ENCODE measurements around the gene COPG1. TPM values are rescaled to one million over a fixed set of nuclear protein-coding genes. Genes with fewer than 3 reads are reported as not detected.

Gene COPG1
- total RNA-seq, 6 donors from 2014 or later = 108 to 191 (median 171) TPM

DNA sequence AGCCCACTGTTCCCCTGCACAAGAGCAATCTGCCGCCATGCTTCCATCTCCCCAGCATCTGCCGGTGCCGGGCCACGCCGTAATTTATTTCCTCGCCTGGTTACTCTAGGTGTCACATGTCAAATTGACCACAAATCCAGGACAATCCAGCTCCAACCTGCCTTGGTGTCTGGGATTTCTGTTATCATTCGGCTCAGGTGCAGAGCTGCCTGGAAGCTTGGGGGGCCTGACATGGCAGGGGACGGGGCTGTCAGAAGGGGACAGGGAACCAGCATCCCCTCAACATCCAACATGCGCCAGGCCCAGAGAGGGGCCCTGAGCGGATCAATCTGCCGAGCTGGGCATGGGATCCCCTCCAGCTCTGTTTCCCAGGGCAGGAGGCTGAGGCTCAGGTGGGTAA is 77.2 kb downstream of the COPG1 start:
- Histone ChIP-seq H3K4me3 (no peak overlapping the region), H3K27ac (no peak overlapping the region), H3K4me1 (no peaks in the 10 kb centered on the region), H3K36me3 (peaks cover 0 to 3% (median 0%) of the 10 kb centered on the region in 4 donors), H3K9me3 (no peaks in the 10 kb centered on the region), H3K27me3 (no peaks in the 10 kb centered on the region)
- ATAC-seq (ENCODE audit: low FRiP score in 2 of 2) (no peak), DNase-seq (no peak)
- TF ChIP-seq EP300 (IDR thresholded peaks at IDR 0.05) = no peak
- no peak for TF ChIP-seq POLR2A (IDR thresholded peaks at IDR 0.05)
- TF ChIP-seq POLR2AphosphoS5 (IDR thresholded peaks at IDR 0.05) = no peak
- TF ChIP-seq CTCF (IDR thresholded peaks at IDR 0.05) = no peak
- 92 to 93% methylated on average over 9 to 11 of the region's 11 CpGs for WGBS, 2 donors

Small RNAs within 50 kb of the gene (small RNA-seq; reads per million reads assigned to genes)
- gene MIR6826 (0 reads per million in 4 donors), gene RPS27P12 (0 reads per million in 4 donors)

Other genes with a start within 250 kb of the COPG1 start
- 10 to 100 TPM in 3 of 6 donors, 1 to 10 TPM in 3; 3.1 to 20.6 (median 11.4) TPM for gene EFCC1, start 248.3 kb upstream of the COPG1 start, total RNA-seq
- gene GP9, start 188.8 kb upstream of the COPG1 start, total RNA-seq = 10 to 100 TPM in 1 of 6 donors, 1 to 10 TPM in 2, under 1 TPM in 2, not detected in 1; 0.47 to 12.0 (median 4.3) TPM
- gene RAB43, start 127.8 kb upstream of the COPG1 start, total RNA-seq = 10 to 100 TPM; 19.0 to 54.2 (median 34.0) TPM
- 10 to 100 TPM; 14.2 to 34.8 (median 19.6) TPM for gene ISY1, start 88.5 kb upstream of the COPG1 start, total RNA-seq
- 100 to 1,000 TPM; 185 to 426 (median 312) TPM for gene CNBP, start 65.7 kb upstream of the COPG1 start, total RNA-seq
- gene HMCES, start 29.3 kb downstream of the COPG1 start, total RNA-seq = 10 to 100 TPM; 27.0 to 38.0 (median 31.1) TPM
- 10 to 100 TPM in 1 of 6 donors, 1 to 10 TPM in 4, under 1 TPM in 1; 0.72 to 10.5 (median 5.1) TPM for gene EFCAB12, start 179.0 kb downstream of the COPG1 start, total RNA-seq
- gene MBD4, start 190.3 kb downstream of the COPG1 start, total RNA-seq = 10 to 100 TPM; 22.3 to 43.2 (median 34.6) TPM
- gene IFT122, start 190.6 kb downstream of the COPG1 start, total RNA-seq = 100 to 1,000 TPM in 1 of 6 donors, 10 to 100 TPM in 5; 23.7 to 126 (median 29.1) TPM

Measured in upper lobe of left lung (tissue), 6 donors.